ENCODE results near the gene CD164.

GRCh38 chr6:109342911-109343310 is 39.4 kb downstream of the CD164 start:
- TF ChIP-seq CTCF (IDR thresholded peaks at IDR 0.05; ENCODE audit: low read depth, low read length) (no peak), MAX (IDR thresholded peaks at IDR 0.05; ENCODE audit: low read depth, low read length) (no peak)
